GM19193 (cell line): Measurements from ENCODE around the gene HIVEP3.

Experiments
- POLR2A ChIP-seq: IDR thresholded peaks from 4 replicates; pipeline ENCODE4 v1.6.1; 2011; ENCODE audit not compliant: insufficient read depth, insufficient read length; ENCODE audit errors: extremely low read depth

The HIVEP3 gene

GRCh38 chr1:41715441-41716095, 203.2 kb downstream of the HIVEP3 start:
- no peak for TF ChIP-seq POLR2A

DNA sequence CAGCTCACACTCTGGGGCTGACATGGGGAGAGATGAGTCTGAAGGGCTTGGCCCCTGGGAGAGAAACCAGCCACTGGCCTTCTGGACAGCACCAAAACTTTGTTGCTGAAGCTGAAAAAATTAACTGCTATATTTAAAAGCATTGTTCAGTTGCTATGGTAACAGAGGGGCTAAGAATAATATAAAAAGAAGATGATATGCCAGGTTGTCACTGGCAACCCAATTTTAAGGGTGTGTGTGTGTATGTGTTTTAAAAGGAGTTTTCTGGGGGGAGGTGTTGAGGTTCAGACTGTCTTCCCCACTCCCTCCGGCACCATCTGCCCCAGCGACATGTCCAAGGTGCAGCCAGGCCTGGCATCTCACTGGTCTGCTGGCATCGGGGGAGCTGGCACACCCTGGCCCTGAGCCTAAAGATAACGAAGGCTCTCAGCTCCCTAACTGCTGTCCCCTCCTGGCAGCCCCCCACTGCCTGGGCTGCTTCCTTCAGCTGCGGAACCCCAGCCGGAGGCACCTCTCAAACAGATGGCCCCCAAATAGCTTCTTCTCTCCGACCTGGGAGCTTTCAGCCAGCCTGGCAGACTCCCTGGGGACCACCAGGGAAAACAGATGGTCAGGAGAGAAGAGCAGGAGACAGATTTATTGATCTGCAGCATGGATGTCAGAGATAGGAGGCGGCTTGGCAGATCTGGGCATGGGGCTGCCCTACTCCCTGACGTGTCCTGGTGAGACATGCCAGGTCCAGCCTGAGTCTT, 203.9 kb downstream of the HIVEP3 start:
- no peak for TF ChIP-seq POLR2A

- no peak for TF ChIP-seq POLR2A
Measured at GRCh38 chr1:41713557-41714327, 205.0 kb downstream of the HIVEP3 start.

- no peak for TF ChIP-seq POLR2A
Measured at GRCh38 chr1:41713141-41713540, 205.6 kb downstream of the HIVEP3 start.

DNA sequence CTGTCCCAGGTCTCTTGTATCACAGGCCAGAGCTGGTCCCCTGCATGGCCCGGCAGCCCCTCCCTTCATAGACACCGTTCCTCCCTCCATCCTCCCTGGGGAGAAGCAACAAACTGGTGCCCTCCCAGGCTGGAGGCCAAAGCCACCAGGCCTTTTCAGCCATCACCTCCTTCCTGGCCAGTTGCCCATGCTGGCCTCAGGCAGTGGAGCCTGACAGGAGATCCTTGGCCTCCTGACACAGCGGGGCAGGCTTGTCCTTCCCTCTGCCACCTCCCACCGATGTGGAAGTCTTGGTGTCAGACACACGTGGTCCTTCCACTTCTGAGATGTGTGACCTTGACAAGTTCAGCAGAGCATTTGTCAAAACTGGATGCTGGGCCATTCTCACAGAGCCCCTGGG, 206.0 kb downstream of the HIVEP3 start:
- no peak for TF ChIP-seq POLR2A

DNA sequence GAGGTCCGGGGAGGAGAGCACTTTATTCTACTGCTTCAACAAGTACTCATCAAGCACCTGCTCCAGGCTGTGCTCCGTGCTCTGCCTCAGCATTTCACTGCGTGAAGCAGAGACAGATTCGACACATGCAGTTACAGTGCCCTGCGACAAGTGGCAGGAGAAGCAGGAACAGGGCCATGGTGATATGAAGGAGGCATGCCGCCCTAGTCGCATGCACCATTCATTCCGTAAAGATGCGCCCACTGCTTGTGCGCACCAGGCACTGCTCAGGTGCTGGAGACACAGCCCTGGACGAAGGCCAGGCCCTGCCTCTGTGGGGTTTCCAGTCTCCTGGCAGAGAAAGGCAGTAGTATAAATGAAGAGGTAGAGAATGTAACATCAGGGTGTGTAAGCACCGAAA, 206.6 kb downstream of the HIVEP3 start:
- TF ChIP-seq POLR2A: no peak

DNA sequence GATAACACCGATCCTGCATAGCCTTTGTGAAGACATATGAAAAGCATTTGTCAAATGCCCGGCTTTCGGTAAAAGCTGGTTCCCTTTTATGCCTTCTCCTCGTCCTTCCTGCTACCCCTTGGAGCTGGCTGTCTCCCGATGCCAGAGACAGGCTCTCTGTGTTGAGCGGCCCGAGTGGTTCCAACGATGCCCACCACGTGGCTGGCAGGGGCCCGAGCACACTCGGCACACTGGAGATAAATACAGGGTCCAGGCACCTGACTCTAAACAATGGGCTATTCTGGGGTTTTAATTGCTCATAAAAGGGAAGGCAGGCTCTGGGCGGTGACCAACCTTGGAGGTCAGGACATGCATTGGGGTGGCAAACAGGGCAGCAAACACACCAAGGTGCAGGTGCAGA, 207.1 kb downstream of the HIVEP3 start:
- TF ChIP-seq POLR2A: no peak

GRCh38 chr1:41710980-41711379, 207.7 kb downstream of the HIVEP3 start:
- TF ChIP-seq POLR2A: no peak

GRCh38 chr1:41709873-41710272, 208.8 kb downstream of the HIVEP3 start:
- TF ChIP-seq POLR2A: no peak

DNA sequence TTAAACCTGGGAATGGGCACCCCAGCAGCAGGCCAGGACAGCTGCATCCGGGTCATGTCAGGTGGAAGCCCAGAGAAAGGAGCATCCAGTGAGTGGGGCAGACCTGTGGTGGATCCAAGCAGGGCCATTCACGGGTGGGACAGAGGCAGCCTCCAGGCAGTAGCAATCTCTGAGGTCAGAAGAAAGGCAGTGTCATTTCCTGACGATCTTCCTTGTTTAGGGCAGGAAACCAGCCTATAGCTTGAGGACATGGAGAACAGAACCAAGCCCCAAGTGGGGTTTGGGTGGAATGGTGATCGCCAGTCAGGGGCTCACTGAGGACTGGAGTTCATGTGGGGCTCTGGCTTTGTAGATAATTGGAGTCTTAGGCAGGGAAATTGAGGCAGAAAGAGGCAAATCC, 209.4 kb downstream of the HIVEP3 start:
- no peak for TF ChIP-seq POLR2A

- TF ChIP-seq POLR2A: no peak
Measured at GRCh38 chr1:41708332-41708731, 210.4 kb downstream of the HIVEP3 start.

DNA sequence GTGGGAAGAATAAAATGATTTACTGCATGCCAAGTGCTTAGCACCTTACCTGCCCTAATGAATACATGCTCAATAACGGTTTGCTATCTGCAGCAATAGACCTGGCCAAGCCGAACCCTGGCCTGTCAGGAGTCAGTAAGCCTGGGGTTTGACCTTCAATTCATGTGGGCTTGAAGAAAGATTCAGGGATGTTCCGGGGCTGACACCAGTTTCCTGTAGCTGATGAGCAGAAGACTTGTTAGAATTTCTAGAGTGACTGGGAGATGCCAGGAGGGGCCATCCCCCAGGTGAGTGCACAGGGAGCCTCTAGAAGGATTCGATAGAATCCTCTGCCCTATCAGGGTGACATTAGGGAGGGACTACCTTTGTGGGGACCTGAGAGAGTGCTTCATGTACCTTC, 210.9 kb downstream of the HIVEP3 start:
- no peak for TF ChIP-seq POLR2A

DNA sequence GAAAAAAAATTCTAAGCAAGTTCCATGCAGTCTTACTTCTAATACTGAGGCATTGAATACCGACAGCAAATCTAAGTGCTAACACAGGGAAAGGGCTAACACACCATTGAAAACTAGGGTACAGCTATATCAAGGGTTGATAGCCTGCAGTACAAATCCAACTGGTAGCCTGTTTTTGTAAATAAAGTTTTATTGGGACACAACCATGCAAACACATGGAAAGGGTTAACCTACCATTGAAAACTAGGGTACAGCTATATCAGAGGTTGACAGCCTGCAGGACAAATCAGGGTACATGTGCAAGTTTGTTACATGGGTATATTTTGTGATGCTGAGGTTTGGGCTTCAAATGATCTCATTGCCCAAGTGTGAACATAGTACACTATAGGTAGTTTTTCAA, 212.9 kb downstream of the HIVEP3 start:
- no peak for TF ChIP-seq POLR2A

- no peak for TF ChIP-seq POLR2A
Measured at GRCh38 chr1:41704196-41704595, 214.5 kb downstream of the HIVEP3 start.

GRCh38 chr1:41702771-41703170, 216.0 kb downstream of the HIVEP3 start:
- no peak for TF ChIP-seq POLR2A
